T-helper 1 cell treated with Interleukin-12 subunit alpha and Interleukin-12 subunit beta and Interleukin-4 antibody, amounts not matched to agents 30 ng/mL and 1 ng/mL, for 36 hours (primary cell): Measurements from ENCODE around the gene NSUN4. TPM values are rescaled to one million over a fixed set of nuclear protein-coding genes. Genes with fewer than 3 reads are reported as not detected.
"Not testable (repeated sequence)": the region's sequence is repeated elsewhere in the genome, so short reads cannot be mapped to it uniquely, and the experiment has no call there.

ENCODE experiments used
- intact Hi-C: fragments of 100-400 bp; cut with micrococcal nuclease; formaldehyde crosslinking; loops from one replicate; pipeline ENCODE4 v1.15.1; 2024
- total RNA-seq: library from RNA; stranded (reverse); gene quantifications from 2 replicates; pipeline ENCODE4 v1.2.3, GENCODE V29; 2022

NSUN4 gene
- total RNA-seq: 28.7 and 29.5 TPM in 2 replicates

DNA sequence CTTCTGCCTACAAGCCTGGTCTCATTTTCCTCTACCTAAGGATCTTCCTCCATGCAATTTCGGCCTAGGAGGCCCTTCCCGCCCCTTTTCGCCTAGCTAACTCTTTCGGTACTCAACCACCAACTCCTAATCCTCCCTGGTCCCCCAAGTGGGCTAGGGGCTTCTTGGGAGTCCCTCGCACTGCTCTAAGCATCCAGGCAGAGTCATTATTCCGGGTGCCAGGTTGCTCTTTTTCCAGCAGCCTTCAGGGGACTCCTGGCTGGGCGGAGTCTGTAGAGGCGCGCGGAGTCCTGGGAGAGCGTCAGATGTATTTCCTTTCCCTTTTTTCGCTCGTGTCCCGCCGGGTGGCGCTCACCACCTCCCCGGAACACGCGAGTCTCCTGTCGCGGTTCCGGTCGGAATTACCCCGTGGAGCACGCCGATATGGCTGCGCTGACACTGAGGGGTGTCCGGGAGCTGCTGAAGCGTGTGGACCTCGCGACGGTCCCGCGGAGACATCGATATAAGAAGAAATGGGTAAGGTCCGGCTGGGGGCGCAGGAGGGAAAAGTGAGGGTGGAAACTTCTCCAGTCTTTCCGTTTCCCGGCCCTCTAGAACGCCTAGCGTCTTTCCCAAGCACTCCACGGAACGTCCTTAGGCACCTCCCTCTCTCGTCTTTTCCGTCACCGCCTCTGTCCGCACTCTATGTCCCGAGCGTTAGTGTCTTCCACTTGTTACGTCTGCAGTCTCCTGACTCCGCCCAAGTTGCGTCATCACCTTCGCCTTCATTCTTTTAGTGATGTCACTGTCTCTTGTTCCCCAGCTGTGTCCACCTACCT, at the start of gene NSUN4:
NSUN4 (plus strand) TSS at position 404 of the 818 bp plus-strand sequence; CDS start at position 424, 20 bp downstream.
- intact Hi-C loops: loop anchor here (1.0 to 10.0 kb wide), 9 partner anchors 8 to 972 kb away; partner anchors contain the start of genes EFCAB14, LRRC41, MKNK1 and POMGNT1

DNA sequence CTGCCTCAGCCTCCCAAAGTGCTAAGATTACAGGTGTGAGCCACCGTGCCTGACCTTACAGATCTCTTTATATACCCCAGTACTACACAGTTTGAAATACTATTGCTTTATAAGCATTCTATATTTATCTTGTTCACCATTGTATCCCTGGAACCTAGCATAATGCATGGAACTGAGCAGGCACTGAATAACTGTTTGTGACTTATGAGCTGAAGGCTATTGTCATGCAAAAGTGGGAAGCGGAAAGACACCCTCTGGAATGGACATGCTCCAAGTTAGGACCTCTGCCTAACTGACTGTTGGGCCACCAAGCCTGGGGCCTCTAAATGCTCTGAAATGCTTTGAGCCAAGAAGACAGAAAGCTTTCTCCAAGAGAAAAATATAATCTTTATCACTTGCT, 45.3 kb upstream of the NSUN4 start:
- intact Hi-C loops: no loop called here

DNA sequence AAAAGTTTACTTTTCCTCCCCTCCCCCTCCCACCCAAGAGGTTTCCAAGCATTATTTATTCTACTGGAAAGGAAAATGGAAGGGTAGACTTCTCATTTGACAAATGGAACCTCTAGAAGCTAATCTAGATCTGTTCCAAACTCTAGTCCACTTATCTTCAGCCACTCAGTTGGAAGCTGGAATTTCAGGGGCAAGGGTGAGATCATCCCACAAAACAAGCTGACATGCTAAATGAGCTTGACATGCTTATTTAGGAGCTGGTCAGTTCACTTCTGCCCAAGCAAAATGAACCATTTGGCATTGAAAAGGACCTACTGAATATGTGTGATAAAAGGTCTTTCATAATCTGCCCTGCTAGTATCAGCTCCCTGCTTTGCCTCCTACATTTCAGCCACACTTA, 42.2 kb upstream of the NSUN4 start:
- intact Hi-C loops: no loop called here

- intact Hi-C loops: loop anchor here (5.0 kb wide), 4 partner anchors 301 to 1629 kb away; partner anchors contain the start of genes ARMH1, ATPAF1, EFCAB14 and MKNK1
These were observed 39.8 kb upstream of the NSUN4 start for GRCh38 chr1:46300673-46301405.

DNA sequence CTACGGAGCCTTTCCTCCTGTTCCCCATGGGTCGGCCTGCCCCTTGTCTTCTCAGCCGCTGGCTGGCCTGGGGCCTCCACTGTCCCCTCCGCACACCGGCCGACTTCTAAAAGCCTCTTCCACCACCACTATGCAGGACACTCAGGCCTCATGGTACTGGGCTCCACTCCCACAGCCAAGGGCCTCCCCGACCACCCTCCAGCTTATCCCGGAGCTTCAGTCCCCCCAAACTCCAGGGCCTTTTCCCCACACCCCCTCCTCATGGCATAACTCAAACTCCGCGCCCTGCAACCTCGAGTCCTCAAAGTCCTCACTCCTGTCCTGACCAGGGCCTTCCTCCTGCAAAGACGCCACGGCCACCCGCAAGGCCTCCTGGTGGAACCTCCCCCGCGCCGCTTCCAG, 39.2 kb upstream of the NSUN4 start:
- intact Hi-C loops: loop anchor here (5.0 kb wide), 4 partner anchors 301 to 1629 kb away; partner anchors contain the start of genes ARMH1, ATPAF1, EFCAB14 and MKNK1

DNA sequence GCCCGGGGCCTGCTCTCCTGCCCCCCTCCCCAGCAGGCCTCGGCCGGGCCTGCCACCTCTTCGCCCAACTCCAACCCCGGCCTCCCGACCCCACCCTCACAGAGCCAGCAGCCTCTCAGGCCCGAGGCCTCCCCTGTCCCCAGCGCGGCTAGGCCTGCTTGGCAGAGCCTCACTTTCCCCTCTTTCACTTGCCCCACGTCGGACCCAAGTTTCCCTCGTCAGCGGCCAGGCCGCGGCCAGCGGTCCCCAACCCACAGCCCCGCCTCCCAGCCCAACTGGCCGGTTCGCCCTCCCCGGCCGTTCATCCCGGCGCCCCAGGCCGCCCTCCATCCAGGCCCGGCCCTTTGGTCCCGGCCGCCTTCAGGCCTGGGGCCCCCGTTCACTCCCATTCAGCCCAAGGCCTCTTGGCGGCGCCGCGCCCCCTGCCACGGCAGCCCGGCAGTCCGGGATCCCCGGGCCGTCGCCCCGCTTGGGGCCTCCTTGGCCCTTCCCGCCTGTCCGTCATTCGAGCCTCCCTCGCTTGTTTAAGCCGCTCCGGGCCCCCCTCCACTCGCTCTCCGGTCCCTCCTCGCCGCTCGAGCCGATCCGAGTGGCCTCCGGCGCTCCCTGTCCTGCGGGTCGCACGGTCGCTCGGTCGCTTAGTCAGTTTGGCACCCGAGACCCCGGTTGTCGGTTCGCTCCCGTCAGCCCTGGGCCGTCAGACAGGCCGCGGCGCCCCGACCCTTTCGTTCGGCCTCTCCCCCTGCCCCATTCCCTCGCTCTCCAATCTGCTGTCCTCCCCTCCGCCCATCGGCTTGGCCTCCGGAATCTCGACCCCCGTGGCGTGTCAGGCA, 38.6 kb upstream of the NSUN4 start:
- intact Hi-C loops: loop anchor here (1.0 to 5.0 kb wide), 5 partner anchors 171 to 1630 kb away; partner anchors contain the start of genes ARMH1, ATPAF1, EFCAB14 and MKNK1

GRCh38 chr1:46302641-46303037, 38.0 kb upstream of the NSUN4 start:
- intact Hi-C loops: loop anchor here (1.0 to 5.0 kb wide), 12 partner anchors 38 to 1630 kb away; partner anchors contain the start of genes ARMH1, ATPAF1, CCDC163 and EFCAB14

DNA sequence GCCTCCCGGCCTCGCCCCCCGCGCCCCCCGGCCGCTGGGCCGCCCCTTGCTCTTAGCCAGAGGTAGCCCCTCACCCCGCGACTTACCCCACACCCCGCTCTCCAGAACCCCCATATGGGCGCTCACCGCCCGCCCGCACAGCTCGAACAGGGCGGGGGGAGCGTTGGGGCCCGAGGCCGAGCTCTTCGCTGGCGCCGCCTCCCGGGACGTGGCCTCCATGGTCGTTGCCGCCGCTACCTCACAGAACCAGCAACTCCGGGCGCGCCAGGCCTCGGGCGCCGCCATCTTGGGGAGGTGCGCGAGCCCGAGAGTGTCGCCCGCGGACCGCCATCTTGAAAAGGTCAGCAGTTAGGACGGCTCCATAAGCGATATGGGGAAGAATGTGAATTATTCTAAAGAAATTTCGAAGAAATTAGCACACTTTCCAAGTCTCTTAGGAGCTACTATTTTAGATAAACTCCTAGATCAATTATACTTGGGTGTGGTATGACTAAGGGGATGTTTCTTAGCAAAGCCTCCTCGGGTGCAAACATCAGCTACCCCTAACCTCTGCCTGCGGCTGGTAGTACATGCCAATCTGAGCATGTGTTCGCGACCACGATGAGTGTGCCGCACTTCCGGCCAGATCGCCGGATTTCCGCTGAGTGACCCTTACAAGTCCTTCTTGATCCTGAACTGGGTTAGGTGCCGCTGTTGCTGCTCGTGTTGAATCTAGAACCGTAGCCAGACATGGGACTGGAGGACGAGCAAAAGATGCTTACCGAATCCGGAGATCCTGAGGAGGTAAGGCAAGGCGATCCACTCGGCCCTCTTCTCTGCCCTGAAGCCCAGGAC, 37.4 kb upstream of the NSUN4 start, which contains the start of the genes LRRC41 and UQCRH:
LRRC41 (minus strand) TSS at position 579 of the 834 bp plus-strand sequence; CDS start at position 285, 294 bp downstream.
UQCRH (plus strand) TSS at position 661 of the 834 bp plus-strand sequence; CDS start at position 730, 69 bp downstream.
- intact Hi-C loops: loop anchor here (1.0 to 5.0 kb wide), 11 partner anchors 37 to 1631 kb away; partner anchors contain the start of genes ARMH1, ATPAF1, CCDC163 and EFCAB14

DNA sequence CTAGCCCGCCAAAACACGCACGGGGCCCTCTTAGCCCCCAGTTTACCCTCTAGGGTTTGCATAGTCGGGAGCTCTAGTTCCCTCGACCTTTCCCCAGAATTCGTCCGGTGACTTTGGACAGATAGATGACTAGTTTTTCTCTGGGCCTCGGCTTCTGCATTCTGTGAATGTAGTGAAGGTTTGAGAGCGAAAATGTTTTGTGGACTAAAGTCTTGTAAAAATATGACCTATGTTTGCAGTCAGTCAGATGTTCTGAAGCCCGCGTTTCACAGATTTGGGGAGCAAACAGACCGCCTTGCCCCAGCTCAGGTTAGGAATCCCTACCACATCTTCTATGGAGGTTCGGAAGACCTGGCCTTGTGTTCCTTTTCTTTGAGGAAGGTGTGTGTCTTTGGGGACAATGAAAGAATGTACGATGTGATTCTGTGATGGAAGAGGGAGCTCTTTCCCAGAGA, 36.7 kb upstream of the NSUN4 start:
- intact Hi-C loops: loop anchor here (1.0 to 5.0 kb wide), 11 partner anchors 36 to 1632 kb away; partner anchors contain the start of genes ARMH1, ATPAF1, CCDC163 and EFCAB14

DNA sequence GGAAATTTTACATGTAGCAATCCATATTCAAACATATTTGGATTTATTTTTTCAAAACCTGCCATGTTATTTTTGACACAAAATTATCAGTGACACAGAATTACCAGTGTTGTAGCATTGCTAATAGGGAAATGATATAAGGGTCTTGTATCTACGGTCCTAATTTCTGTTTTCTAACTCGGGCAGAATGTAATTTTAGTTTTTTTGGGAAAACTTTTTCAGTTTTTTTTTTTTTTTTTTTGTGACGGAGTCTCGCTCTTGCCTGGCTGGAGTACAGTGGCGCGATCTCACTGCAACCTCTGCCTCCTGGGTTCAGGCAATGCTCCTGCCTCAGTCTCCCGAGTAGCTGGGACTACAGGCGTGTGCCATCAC, 34.5 kb upstream of the NSUN4 start:
- intact Hi-C loops: no loop called here

DNA sequence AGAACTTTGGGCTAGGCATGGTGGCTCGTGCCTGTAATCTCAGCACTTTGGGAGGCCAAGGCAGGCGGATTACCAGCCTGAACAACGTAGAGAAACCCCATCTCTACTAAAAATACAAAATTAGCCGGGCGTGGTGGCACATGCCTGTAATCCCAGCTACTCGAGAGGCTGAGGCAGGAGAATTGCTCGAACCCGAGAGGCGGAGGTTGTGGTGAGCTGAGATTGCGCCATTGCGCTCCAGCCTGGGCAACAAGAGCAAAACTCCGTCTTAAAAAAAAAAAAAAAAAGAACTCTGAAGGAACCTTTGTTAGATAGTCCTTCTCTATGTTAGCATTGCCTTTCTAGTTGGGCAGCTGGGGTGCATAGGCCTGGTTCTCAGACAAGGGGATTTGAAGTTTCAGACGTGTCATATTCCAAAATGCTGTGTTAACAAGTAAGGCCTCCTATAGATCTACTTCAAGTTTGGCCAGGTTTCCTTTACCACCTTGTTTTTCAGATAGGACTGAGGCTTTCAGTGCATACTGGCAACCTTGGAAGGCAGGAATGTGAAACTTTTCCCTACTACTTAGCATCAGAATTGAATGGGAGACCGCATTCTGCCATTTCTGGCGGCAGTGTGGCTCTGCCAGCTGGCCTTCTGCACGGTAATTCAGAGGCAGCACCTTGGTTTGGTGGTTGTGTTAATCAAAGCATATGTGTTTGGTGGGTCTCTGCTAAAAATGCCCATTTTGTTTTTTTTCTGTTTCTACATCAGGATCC, 31.0 kb upstream of the NSUN4 start:
- intact Hi-C loops: no loop called here

DNA sequence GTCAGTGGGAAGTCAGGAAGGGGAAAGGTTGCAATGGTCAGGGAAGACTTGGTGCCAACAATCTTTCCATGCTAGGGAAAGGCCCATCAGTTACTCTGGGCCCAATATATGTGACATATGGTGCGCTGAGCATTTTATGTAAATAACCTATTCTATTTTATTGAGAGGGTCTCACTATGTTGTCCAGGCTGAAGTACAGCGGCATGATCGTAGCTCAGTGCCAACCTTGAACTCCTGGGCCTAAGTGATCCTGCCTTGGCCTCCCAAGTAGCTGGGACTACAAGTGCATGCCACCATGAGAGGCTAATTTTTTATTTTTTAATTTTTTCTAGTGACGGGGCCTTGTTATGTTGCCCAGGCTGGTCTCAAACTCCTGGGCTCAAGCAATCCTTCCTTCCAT, 30.3 kb upstream of the NSUN4 start:
- intact Hi-C loops: no loop called here

DNA sequence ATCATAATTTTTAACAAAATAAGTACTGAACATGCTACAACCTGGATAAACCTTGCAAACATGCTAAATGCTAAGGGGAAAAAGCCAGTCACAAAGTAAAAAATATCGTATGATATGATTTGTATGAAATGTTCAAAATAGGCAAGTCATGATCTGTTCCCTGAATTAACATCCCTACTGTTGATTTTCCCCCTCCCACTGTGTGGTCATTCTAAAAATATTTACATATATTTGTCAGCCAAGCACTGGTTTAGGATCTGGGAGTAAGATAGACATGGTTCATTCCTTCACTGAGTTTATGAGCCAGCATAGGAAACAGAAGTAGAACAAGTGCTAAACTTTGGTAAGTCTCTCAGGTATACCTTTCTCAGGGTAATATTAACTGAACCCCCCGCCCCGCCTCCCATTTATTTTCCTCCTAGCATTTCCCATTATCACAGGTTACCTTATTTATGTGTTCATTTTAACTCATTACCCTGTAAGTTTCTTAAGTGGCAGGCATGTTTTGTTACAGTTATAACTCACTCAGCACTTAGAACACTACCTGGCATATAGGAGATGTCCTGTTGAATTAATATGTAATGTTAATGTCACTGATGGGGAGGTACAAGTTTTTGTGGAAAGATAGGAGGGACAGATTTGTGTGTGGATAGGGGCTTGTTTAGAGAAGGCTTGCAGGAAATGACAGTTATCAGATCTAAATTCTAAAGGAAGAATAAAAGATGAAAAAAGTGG, 24.8 kb upstream of the NSUN4 start:
- intact Hi-C loops: no loop called here

DNA sequence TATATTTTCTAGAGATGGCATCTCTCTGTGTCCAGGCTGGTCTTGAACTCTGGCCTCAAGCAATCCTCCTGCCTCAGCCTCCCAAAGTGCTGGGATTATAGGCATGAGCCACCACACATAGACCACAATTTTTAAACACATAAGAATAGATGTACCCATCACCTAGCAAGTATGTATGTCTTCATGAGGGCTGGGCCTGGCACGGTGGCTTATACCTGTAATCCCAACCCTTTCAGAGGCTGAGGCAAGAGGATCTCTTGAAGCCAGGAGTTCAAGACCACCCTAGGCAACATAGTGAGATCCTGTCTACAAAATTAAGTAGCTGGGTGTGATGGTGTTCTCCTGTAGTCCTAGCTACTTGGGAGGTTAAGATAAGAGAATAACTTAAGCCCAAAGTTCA, 23.3 kb upstream of the NSUN4 start:
- intact Hi-C loops: no loop called here

DNA sequence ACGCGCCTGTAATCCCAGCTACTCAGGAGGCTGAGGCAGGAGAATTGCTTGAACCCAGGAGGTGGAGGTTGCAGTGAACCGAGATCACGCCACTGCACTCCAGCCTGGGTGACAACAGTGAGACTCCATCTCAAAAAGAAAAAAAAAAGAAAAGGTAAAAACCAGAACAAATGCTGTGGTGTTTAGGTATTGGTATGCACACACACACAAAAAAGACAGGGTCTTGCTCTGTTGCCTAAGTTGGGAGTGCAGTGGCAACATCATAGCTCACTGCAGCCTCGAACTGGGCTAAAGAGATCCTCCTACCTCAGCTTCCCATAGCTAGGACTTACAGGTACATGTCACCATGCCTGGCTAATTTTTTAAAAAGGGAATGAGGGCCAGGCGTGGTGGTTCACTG, 21.3 kb upstream of the NSUN4 start:
- intact Hi-C loops: not testable (repeated sequence)

- intact Hi-C loops: not testable (repeated sequence)
These were observed 20.4 kb upstream of the NSUN4 start for GRCh38 chr1:46319960-46320914.

- intact Hi-C loops: not testable (repeated sequence)
These were observed 18.4 kb upstream of the NSUN4 start for GRCh38 chr1:46322191-46322590.
